Brain microvascular endothelial cell (primary cell): Measurements from ENCODE around the gene INPP4B.

Experiments used
- DNase-seq: peaks from one replicate; pipeline ENCODE4 v3.0.0-alpha.2; 2020
- H3K27ac ChIP-seq: fragments of 250-450 bp; sonication (Bioruptor Pico); 2 replicates; pipeline ENCODE4 v1.5.1; 2020; ENCODE audit warnings: mild to moderate bottlenecking, moderate library complexity
- H3K27me3 ChIP-seq: fragments of 250-450 bp; sonication (Bioruptor Pico); replicated peaks from 2 replicates; pipeline ENCODE4 v1.5.1; 2020; ENCODE audit warnings: mild to moderate bottlenecking
- H3K36me3 ChIP-seq: fragments of 250-450 bp; sonication (Bioruptor Pico); replicated peaks from 2 replicates; pipeline ENCODE4 v1.5.1; 2020; ENCODE audit warnings: mild to moderate bottlenecking
- H3K4me3 ChIP-seq: 2 replicates; pipeline ENCODE4 v1.5.1; 2011; ENCODE audit warnings: low read depth, mild to moderate bottlenecking, control low read depth, low read length, moderate library complexity
- in situ Hi-C: cut with HindIII; loops from 2 replicates; pipeline ENCODE4 v1.10.0; 2017; ENCODE audit warnings: low sequenced_read_pairs, low pct_ligation_motif_present
- TF ChIP-seq, protein P1 (sequence below): IDR thresholded peaks from 2 replicates; pipeline ENCODE4 v1.5.1; 2011; ENCODE audit warnings: low read depth, mild to moderate bottlenecking, moderate library complexity, low read length, control low read depth, inconsistent platforms; ENCODE audit errors: missing control alignments

INPP4B gene

DNA sequence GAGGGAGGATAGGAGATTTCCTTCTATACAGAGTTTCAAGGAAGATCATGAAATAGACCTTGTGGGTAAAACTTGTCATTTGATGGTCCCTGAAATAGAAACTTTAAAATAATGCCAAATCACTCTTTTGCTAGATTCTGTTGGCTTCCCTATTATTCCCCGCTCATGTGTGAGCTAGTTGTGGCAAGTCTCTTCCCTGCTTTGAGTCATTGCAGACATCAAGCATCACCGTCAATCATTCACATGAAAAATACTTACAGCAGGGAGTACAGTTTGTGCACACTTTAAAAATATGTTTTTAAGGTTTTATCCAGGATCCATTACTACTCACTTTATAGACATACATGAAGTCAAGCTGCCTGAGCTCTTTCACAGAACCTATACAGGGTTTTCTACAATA lies 35.2 kb upstream of the INPP4B start:
- DNase-seq: no peak
- TF ChIP-seq, protein P1, sequence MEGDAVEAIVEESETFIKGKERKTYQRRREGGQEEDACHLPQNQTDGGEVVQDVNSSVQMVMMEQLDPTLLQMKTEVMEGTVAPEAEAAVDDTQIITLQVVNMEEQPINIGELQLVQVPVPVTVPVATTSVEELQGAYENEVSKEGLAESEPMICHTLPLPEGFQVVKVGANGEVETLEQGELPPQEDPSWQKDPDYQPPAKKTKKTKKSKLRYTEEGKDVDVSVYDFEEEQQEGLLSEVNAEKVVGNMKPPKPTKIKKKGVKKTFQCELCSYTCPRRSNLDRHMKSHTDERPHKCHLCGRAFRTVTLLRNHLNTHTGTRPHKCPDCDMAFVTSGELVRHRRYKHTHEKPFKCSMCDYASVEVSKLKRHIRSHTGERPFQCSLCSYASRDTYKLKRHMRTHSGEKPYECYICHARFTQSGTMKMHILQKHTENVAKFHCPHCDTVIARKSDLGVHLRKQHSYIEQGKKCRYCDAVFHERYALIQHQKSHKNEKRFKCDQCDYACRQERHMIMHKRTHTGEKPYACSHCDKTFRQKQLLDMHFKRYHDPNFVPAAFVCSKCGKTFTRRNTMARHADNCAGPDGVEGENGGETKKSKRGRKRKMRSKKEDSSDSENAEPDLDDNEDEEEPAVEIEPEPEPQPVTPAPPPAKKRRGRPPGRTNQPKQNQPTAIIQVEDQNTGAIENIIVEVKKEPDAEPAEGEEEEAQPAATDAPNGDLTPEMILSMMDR: no peak
- Histone ChIP-seq H3K4me3 (no peak overlapping the region), H3K27me3 (no peaks in the 10 kb centered on the region), H3K27ac (no peak overlapping the region), H3K36me3 (no peaks in the 10 kb centered on the region)
- in situ Hi-C loops: no loop called here

DNA sequence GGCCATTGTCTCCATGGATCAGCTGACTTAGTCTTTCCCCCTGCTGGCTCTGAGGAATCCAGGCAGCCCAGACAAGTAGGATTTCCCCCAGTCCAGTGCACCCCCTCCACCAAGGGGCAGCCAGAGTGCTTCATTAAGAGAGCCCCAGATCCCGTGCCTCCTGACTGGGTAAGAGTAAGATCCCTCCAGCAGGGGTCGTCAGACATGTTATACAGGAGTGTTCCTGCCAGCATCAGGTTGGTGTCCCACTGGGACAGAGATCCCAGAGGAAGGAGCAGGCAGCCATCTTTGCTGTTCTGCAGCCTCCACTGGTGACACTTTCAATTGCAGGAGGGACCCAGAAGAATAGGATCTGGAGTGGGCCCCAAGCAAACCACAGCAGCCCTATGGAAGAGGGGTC lies 29.0 kb upstream of the INPP4B start:
- H3K27me3 ChIP-seq: no peaks in the 10 kb centered on the region
- in situ Hi-C loops: no loop called here
- H3K36me3 ChIP-seq: no peaks in the 10 kb centered on the region
- H3K4me3 ChIP-seq: no peak overlapping the region
- DNase-seq: no peak
- no peak overlapping the region for H3K27ac ChIP-seq
- TF ChIP-seq, protein P1: no peak

DNA sequence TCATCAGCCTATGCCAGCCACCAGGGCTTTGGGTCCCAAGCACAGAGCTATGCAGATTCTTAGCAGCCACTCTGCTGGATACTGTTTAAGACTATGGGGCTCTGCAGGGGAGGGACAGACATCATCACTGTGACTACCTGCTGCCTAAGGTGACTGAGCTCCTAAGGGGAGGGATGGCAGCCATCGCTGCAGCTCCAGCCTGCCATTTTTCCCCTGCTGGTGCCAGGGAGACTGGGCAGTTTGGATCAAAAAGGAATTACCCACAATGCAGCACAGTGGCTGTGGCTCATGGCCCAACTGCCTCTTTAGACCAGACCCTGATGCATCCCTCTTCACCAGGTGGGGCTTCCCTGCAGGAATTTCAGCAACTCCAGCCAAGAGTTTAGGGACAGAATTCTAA lies 28.6 kb upstream of the INPP4B start:
- Histone ChIP-seq H3K27ac (no peak overlapping the region), H3K4me3 (no peak overlapping the region), H3K27me3 (no peaks in the 10 kb centered on the region), H3K36me3 (no peaks in the 10 kb centered on the region)
- no peak for DNase-seq
- TF ChIP-seq, protein P1: no peak
- in situ Hi-C loops: no loop called here

DNA sequence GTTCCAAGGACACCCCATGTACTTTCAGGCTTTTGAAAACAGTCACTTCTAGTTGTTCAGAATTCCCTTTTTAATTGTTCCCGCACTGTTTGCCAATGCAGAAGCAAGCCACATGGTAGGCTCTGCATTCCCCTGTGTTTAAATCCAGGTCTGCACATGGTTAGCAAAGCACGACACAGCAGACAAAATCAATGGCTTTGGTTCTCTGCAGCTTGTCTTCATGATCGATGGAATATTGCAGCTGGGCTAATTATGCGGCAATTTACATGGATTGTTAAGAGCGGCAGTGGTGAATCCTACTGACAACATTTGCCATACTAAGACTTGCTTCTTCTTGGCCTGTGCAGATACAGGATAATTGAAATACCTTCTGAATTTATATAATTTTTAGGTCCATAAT lies 20.6 kb upstream of the INPP4B start:
- Histone ChIP-seq H3K27ac (no peak overlapping the region), H3K27me3 (no peaks in the 10 kb centered on the region), H3K36me3 (no peaks in the 10 kb centered on the region), H3K4me3 (no peak overlapping the region)
- in situ Hi-C loops: no loop called here
- DNase-seq: no peak
- TF ChIP-seq, protein P1: no peak

DNA sequence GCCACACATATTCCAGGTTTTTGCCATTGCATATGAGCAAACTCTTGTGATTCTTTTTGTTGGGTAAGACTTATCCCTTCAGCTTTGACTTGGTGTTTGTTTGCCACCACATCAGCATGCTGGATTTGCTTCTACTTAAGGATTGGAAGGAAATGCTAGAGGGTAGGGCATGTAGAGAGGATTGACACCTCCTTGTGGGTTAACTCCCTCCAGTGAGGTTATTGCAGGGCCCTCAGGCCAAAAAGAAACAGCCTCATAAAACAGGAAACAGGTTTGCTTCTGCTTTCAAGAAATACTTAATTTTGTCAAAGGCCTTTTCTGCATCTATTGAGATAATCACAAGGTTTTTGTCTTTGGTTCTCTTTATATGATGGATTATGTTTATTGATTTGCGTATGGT lies 15.2 kb upstream of the INPP4B start:
- TF ChIP-seq, protein P1: no peak
- no peak overlapping the region for H3K4me3 ChIP-seq
- no peaks in the 10 kb centered on the region for H3K27me3 ChIP-seq
- DNase-seq: no peak
- H3K36me3 ChIP-seq: no peaks in the 10 kb centered on the region
- in situ Hi-C loops: no loop called here
- H3K27ac ChIP-seq: no peak overlapping the region

DNA sequence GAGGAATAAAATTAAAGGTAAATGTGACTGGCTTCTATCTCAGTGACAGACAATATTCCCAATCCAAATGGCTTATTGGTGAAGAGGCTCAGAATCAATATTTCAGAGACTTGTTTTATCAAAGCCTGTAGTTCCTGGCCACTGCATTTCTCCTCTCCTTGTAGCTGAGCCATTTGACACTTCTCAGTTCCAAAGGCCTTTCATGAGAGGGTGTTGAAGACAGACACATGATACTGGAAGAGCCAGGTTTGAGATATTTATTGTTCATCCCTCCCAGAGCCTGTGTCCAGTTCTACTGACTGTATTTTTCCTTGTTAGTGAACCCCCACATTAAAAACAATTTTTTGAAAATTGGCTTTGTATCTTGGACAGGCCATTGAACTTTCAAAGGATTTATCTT lies 12.9 kb upstream of the INPP4B start:
- H3K27me3 ChIP-seq: no peaks in the 10 kb centered on the region
- TF ChIP-seq, protein P1: no peak
- H3K4me3 ChIP-seq: no peak overlapping the region
- in situ Hi-C loops: no loop called here
- DNase-seq: no peak
- H3K36me3 ChIP-seq: no peaks in the 10 kb centered on the region
- no peak overlapping the region for H3K27ac ChIP-seq
